Eye (tissue), 1 donor: ENCODE data around the gene SPINT2.

Experiments used
- DNase-seq: peaks from one replicate; pipeline ENCODE4 v3.0.0-alpha.2; 2015

SPINT2 gene

GRCh38 chr19:38270587-38271167 lies 6.3 kb downstream of the SPINT2 start:
- DNase-seq, result peak; percentile 39

- DNase-seq, result no peak
Measured at GRCh38 chr19:38273499-38273898, 9.1 kb downstream of the SPINT2 start.

DNA sequence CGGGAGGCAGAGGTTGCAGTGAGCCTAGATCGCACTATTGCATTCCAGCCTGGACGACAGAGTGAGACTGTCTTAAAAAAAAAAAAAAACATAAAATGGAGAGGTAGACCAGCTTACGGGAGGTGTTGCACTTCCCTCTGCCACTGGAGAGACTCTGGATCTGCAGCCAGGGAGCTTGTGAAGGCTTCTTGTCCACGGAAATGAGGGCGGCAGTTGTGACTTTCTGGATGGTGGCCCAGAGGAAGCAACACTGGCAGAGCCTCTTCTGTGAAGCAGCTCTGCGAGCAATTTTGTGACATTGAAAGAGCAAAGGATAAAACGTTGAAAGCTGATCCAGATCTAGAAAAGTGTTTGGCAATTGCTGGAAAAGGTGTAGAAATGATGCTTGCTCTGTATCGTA lies 10.4 kb downstream of the SPINT2 start:
- DNase-seq, result no peak

DNA sequence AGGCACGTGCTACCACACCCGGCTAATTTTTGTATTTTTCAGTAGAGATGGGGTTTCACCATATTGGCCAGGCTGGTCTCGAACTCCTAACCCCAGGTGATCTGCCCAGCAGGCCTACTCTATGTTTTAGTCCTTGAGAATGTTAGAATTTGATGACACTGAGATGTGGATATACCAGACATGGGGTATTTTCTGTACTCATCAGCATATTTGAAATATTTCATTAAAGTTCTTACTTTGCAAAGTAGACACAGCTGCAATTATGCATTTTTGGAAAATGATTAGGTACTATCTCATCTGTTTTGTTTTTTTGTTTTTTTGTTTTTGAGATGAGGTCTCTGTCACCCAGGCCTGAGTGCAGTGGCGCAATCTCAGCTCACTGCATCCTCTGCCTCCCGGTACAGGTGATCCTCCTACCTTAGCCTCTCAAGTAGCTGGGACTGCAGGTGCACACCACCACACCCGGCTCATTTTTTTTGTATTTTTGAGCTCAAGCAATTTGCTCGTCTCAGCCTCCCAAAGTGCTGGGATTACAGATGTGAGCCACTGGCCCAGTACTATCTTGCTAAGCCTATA lies 12.7 kb downstream of the SPINT2 start:
- no peak for DNase-seq

- no peak for DNase-seq
Measured at GRCh38 chr19:38277549-38277948, 13.2 kb downstream of the SPINT2 start.

GRCh38 chr19:38277969-38278680 lies 13.8 kb downstream of the SPINT2 start:
- peak; percentile 43 for DNase-seq

DNA sequence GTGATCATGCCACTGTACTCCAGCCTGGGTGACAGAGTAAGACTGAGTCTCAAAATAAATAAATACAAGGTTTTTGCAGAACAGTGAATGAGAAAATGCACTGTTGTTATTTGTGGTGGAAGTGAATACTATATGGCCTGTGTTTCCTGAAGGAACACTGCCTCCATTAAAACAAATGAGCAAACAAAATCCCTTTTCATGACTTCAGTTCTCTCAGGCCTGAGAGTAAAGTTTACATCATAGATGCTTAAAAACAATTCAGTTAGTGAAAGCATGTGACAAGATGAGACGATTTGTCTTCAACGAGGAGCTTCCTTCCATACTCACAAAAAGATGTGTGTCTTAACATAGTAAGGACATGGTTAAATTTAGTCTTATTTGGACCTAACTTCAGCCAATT lies 14.4 kb downstream of the SPINT2 start:
- no peak for DNase-seq

DNA sequence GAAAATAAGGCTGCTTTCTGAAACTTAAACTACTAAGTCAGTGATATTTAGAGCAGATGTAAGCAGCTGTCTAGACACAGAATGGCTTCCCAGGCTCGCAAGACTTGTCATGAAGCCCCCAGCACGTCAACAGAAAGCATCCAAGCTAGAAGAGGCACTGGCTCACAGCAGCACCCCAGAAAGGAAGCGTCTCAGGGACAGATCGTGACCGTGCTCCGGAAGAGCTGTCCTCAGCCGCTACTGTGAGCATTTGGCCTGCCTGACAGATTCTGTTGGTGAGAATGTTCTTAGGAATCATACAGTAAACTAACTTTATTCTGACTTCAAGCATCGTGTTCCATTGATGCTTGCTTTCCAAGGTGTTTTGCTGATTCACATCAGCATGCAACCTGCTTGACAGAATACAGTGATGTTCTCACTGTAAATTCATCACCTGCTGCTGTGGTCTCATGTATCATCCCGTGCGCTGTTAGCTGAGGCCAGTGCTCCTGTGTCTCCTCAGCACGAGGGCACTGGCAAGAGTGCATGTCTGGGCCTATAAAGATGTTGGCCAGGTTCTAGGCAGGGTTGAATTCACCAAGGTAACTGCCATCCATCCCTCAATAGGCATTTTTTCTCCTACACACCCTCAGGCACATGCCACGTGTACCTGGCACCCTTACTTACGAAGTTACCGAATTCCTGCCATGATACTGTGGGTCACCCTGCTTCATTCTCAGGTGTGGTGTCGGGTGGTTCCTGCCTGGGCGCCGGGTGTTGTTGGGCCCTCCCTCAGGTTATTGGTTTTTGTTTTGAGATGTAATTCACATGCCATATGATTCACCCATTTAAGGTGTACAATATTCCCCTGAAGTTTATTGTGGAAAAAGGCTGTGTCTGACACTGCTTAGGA lies 15.9 kb downstream of the SPINT2 start:
- DNase-seq, result no peak

GRCh38 chr19:38281811-38282566 lies 17.6 kb downstream of the SPINT2 start:
- no peak for DNase-seq

- no peak for DNase-seq
Measured at GRCh38 chr19:38283271-38283670, 18.9 kb downstream of the SPINT2 start.

DNA sequence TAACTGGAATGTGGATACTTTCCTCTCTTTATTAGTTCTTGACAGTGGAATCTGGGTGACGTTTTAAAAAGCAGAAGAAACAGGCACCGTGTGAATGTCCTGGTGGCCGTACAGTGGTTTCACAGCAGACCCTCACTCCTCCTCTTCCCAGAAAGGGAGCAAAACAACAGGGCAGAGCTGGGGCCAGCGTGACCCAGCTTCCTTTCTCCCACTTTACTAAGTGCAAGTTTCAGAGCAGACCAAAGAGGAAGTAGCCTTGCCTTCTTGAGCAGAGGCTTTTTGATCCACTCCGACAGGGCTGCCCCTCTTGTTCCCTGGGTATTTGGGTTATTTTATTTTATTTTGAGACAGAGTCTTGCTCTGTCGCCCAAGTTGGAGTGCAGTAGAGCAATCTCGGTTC lies 20.0 kb downstream of the SPINT2 start:
- DNase-seq, result no peak

DNA sequence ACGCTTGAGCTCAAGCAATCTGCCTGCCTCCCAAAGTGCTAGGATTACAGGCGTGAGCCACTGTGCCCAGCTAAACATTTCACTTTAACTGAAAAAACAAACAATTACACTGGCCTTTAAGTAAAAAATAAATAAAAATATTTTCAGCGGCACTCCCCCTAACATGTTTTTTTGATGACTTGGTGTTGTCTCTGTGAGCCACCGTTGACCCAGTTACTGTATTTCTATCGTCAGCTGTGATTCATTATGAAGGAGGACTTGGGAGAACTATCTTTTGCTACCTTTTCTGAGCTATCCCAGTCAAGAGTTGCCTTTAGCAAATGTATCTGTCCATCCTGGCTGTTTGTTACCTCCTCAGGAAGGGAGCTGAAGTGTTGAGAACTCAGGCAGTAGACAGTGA lies 21.2 kb downstream of the SPINT2 start:
- no peak for DNase-seq

DNA sequence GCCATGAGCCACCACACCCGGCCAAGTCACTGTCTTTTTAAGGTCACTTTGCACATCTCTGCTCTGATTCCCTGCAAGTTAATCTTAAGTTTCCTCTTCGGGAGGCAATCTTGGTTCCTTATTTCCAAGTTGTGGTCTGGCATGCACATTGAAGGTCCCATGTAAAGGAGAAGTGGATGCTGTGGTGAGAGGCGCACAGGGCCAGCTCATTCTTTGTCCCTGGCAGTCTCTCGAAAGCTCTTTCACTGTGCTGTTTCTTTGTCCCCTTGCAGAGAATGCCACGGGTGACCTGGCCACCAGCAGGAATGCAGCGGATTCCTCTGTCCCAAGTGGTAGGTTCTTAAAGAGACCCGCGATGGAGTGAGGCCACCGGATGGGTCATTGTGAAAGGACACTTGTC lies 23.2 kb downstream of the SPINT2 start:
- no peak for DNase-seq

DNA sequence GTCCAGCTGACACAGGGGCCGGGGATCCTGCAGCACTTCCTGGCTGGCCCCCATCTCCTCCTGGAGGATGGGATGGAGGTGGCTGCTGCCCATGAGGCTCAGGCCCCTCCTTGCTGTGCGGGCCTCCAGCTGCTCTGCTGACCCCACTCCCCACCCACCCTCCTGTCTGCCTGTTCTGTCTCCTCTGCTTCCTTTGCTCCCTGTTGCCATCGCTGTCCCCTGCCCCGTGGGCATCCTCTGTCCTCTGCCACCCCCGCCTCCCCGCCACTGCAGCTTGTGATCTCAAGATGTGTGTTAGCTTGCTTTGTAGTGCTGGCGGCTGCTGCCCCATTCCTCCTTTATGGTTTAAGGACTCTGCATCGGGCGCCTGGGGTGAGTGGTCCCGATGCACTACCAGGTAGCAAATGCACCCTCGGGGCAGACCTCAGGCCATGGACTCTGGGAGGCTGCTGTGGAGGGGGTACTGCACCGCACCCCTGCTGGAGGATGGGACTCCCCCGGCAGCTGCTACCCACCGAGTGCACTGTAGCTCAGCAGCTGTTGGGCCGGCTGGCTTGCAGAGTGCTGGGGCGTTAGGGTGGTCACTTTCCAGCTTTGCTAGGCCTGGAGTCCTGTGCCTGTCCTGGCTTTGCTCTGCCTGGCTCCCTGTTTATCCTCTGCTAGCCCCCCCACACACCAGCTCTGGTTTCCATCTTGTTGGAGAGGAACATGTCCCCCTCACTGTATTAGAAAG lies 23.9 kb downstream of the SPINT2 start:
- DNase-seq, result peak; percentile 29

GRCh38 chr19:38289955-38290354 lies 25.6 kb downstream of the SPINT2 start:
- DNase-seq, result no peak

GRCh38 chr19:38290631-38291147 lies 26.3 kb downstream of the SPINT2 start:
- DNase-seq, result no peak

DNA sequence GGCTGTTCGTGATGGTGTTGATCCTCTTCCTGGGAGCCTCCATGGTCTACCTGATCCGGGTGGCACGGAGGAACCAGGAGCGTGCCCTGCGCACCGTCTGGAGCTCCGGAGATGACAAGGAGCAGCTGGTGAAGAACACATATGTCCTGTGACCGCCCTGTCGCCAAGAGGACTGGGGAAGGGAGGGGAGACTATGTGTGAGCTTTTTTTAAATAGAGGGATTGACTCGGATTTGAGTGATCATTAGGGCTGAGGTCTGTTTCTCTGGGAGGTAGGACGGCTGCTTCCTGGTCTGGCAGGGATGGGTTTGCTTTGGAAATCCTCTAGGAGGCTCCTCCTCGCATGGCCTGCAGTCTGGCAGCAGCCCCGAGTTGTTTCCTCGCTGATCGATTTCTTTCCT lies 27.5 kb downstream of the SPINT2 start:
- DNase-seq, result no peak

DNA sequence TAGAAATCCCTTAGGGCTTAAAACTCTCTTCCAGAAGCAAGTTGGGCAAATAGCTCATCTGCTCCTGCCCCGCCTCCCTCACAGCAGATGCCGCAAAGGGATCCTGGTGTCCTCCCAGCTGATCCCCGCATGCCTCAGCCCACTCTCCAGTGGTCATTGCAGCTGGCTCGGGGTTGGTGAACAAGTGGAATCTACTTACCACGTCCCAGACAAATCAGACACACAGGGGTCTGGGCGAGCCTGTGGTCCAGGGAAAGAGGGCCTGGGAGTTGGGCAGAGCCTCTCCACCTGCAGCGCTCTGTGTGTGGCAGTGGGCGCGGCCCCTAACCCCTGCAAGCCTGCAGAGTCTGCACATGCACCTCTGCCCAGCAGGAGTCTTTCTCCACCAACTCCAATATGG lies 28.9 kb downstream of the SPINT2 start:
- no peak for DNase-seq

DNA sequence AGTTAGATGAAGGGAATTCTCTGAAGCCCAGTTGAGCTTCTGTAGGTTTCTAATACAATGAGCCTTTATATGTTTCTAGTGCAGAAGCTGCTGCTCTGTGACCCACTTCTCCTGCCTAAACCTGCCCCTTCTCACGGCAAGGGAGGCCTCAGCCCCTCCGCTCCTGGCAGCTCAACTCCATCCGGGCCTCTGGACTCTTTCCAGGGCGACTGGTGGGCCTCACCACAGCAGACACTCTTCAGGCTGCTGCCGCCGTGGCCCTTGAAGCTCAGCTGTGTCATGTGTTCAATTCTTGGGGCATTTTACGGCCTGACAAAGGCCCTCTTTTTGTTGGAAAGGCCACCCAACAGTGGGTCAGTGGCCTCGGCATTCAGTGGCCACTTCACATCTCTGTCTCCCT lies 29.7 kb downstream of the SPINT2 start:
- DNase-seq, result no peak

- no peak for DNase-seq
Measured at GRCh38 chr19:38298821-38299680, 34.7 kb downstream of the SPINT2 start.
